Tibial nerve (tissue), 4 donors: Measurements from ENCODE around the gene UNKL.

Experiments
- EP300 ChIP-seq, 2 donors: sonication (generic); formaldehyde crosslinking; IDR thresholded peaks; one replicate each; pipeline ENCODE4 v1.6.1; 2017; ENCODE audit warnings: antibody characterized with exemption in 2 of 2, mild to moderate bottlenecking in 1 of 2
- POLR2A ChIP-seq, 2 donors: fragments of 450-650 bp; IDR thresholded peaks; one replicate each; pipeline ENCODE4 v1.6.1; 2017; ENCODE audit warnings: antibody characterized with exemption in 2 of 2, mild to moderate bottlenecking in 2 of 2, moderate library complexity in 2 of 2
- TF ChIP-seq, protein P1 (sequence below), 5 experiments: fragments of 200-600 bp in 3 of 5; fragments of 450-650 bp in 2 of 5; sonication (generic) in 3 of 5; IDR thresholded peaks; one replicate each; pipeline ENCODE4 v1.5.1; 2016 to 2019; ENCODE audit warnings: antibody characterized with exemption in 5 of 5, mild to moderate bottlenecking in 3 of 5, moderate library complexity in 2 of 5

DNA sequence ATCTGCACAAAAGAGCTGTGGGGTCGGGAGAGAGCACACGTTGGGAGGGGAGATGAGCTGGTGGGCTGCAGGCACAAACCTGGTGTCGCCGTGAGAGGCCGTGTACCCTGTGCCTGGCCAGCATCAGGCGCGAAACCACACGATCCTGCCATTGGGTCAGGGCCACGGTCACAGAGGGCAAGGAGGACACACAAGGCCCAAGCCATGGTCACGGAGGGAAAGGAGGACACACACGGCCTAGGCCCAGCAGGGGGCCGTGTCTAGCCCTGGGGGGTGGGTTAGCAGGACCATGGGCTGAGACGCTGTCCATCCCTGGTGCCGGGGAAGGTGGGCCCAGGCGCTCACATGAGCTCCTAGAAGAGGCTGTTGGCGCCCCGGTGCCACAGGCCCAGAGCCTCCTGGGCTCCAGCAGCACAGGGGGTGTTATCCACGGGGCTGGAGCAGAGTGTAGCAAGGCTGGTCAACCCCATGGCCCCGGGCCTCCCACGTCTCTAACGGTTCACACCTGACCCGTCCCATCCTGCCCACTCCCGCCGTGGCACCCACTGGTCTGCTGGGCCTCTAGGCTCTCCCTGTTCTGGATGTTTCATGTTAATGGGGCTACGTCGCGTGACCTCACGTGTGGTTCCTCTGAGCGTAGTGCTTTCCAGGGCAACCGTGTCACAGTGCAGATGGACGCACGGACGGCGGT is 37.3 kb upstream of the UNKL start:
- TF ChIP-seq, protein P1, sequence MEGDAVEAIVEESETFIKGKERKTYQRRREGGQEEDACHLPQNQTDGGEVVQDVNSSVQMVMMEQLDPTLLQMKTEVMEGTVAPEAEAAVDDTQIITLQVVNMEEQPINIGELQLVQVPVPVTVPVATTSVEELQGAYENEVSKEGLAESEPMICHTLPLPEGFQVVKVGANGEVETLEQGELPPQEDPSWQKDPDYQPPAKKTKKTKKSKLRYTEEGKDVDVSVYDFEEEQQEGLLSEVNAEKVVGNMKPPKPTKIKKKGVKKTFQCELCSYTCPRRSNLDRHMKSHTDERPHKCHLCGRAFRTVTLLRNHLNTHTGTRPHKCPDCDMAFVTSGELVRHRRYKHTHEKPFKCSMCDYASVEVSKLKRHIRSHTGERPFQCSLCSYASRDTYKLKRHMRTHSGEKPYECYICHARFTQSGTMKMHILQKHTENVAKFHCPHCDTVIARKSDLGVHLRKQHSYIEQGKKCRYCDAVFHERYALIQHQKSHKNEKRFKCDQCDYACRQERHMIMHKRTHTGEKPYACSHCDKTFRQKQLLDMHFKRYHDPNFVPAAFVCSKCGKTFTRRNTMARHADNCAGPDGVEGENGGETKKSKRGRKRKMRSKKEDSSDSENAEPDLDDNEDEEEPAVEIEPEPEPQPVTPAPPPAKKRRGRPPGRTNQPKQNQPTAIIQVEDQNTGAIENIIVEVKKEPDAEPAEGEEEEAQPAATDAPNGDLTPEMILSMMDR (IDR thresholded peaks at IDR 0.05), result no peak
- no peak for TF ChIP-seq POLR2A (IDR thresholded peaks at IDR 0.05)
- no peak for TF ChIP-seq EP300 (IDR thresholded peaks at IDR 0.05)
